Measurements from ENCODE around the gene NPR3. TPM values are rescaled to one million over a fixed set of nuclear protein-coding genes. Genes with fewer than 3 reads are reported as not detected.

NPR3 gene
- total RNA-seq, 6 experiments from 2014 or later, result 23.8 to 56.3 (median 25.5) TPM

GRCh38 chr5:32814620-32815019 lies 103.5 kb downstream of the NPR3 start:
- Mint-ChIP-seq H3K27ac (peak overlapping the region; percentile 43), H3K27me3 (ENCODE audit: insufficient read depth) (peaks cover 5% of the 10 kb centered on the region), H3K9me3 (peaks cover 7% of the 10 kb centered on the region; the same call in 1 of the 2 replicates), H3K4me3 (no peak overlapping the region; the same call in 1 of the 2 replicates), H3K4me1 (ENCODE audit: low read depth) (peaks cover 38% of the 10 kb centered on the region), H3K36me3 (ENCODE audit: low read depth) (peaks cover 13% of the 10 kb centered on the region; the same call in 1 of the 2 replicates)
- DNase-seq, result peak; percentile 89
- no peak for TF ChIP-seq CTCF (IDR thresholded peaks at IDR 0.05)

DNA sequence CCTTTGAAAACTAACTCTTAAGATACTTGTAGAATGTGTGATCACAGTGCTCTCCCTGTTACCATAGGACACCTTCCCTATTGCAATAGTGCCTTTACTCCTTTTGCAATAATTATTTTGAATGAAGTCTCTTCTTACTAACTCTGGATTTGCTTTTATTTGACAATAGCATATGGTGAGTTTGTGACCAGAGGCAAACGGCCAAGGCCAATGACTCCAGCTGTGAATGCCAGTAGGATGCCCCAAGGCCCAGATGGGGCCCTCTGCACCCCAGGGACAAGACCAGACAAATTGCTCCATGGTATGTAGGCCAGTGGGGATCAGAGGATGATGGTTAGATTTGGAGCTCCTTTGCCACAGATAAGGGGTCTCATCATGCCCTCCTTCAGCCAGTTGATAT lies 116.9 kb downstream of the NPR3 start:
- Mint-ChIP-seq H3K9me3 (no peaks in the 10 kb centered on the region), H3K27me3 (ENCODE audit: insufficient read depth) (peaks cover 11% of the 10 kb centered on the region; the same call in 1 of the 2 replicates), H3K4me1 (ENCODE audit: low read depth) (peaks cover 31% of the 10 kb centered on the region), H3K4me3 (no peak overlapping the region), H3K36me3 (ENCODE audit: low read depth) (no peaks in the 10 kb centered on the region), H3K27ac (no peak overlapping the region)
- DNase-seq, result no peak
- no peak for TF ChIP-seq CTCF (IDR thresholded peaks at IDR 0.05)

DNA sequence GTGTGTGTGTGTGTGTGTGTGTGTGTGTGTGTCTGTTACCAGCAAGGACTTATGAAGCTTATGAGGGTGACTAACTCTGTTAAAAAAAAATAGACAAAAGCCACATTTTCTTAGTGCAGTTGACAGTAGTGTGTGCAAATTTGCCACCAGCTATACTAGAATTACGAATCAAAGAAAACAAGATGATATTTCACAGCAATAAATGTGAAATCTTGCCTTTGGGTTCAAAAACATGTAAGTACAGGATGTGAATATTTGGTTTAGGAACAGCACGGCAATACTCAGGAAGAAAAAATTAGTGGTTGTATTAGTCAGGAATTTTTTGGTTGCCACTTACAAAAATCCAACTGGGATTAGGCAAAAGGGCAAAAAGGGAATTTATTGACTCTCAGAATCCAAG lies 117.4 kb downstream of the NPR3 start:
- peaks cover 12% of the 10 kb centered on the region; the same call in 1 of the 2 replicates for H3K27me3 Mint-ChIP-seq (ENCODE audit: insufficient read depth)
- no peak overlapping the region for H3K27ac Mint-ChIP-seq
- no peak for TF ChIP-seq CTCF (IDR thresholded peaks at IDR 0.05)
- H3K36me3 Mint-ChIP-seq (ENCODE audit: low read depth), result no peaks in the 10 kb centered on the region
- no peak overlapping the region for H3K4me3 Mint-ChIP-seq
- no peak for DNase-seq
- H3K4me1 Mint-ChIP-seq (ENCODE audit: low read depth), result peaks cover 36% of the 10 kb centered on the region
- H3K9me3 Mint-ChIP-seq, result no peaks in the 10 kb centered on the region

GRCh38 chr5:32831624-32832023 lies 120.5 kb downstream of the NPR3 start:
- TF ChIP-seq CTCF (IDR thresholded peaks at IDR 0.05), result no peak
- 0 out of 2 replicates have a peak, but pooled peaks cover 3% of the 10 kb centered on the region for H3K36me3 Mint-ChIP-seq (ENCODE audit: low read depth)
- H3K4me1 Mint-ChIP-seq (ENCODE audit: low read depth), result peaks cover 39% of the 10 kb centered on the region
- H3K9me3 Mint-ChIP-seq, result no peaks in the 10 kb centered on the region
- H3K27me3 Mint-ChIP-seq (ENCODE audit: insufficient read depth), result peaks cover 17% of the 10 kb centered on the region
- H3K27ac Mint-ChIP-seq, result no peak overlapping the region
- H3K4me3 Mint-ChIP-seq, result no peak overlapping the region
- no peak for DNase-seq

GRCh38 chr5:32833127-32833526 lies 122.0 kb downstream of the NPR3 start:
- Mint-ChIP-seq H3K27ac (no peak overlapping the region), H3K27me3 (ENCODE audit: insufficient read depth) (peaks cover 17% of the 10 kb centered on the region), H3K9me3 (no peaks in the 10 kb centered on the region), H3K4me1 (ENCODE audit: low read depth) (peaks cover 43% of the 10 kb centered on the region), H3K36me3 (ENCODE audit: low read depth) (0 out of 2 replicates have a peak, but pooled peaks cover 3% of the 10 kb centered on the region), H3K4me3 (no peak overlapping the region)
- no peak for TF ChIP-seq CTCF (IDR thresholded peaks at IDR 0.05)
- DNase-seq, result no peak

DNA sequence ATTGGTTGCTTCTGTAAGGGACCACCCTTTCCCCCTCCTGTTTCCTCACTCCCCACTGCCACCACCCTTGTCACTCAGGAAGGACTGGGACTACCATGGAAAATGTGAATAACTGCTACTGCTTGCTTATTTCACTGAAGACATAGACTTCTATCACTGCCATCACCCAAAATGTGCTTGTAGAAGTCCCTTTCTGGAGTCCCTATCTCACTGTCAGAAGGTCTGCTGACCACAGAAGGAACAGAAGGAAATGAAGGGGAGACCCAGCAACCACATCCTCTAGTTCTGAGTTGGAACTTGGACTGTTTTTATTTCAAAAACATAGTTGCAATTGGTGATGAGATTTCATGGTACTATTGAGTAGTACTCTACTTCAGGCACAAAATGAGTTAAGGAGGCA lies 122.5 kb downstream of the NPR3 start:
- Mint-ChIP-seq H3K27me3 (ENCODE audit: insufficient read depth) (peaks cover 17% of the 10 kb centered on the region), H3K4me3 (no peak overlapping the region), H3K36me3 (ENCODE audit: low read depth) (0 out of 2 replicates have a peak, but pooled peaks cover 3% of the 10 kb centered on the region), H3K4me1 (ENCODE audit: low read depth) (peaks cover 38% of the 10 kb centered on the region), H3K27ac (no peak overlapping the region), H3K9me3 (no peaks in the 10 kb centered on the region)
- DNase-seq, result no peak
- no peak for TF ChIP-seq CTCF (IDR thresholded peaks at IDR 0.05)

All from HFFc6 (cell line).